HepG2 (cell line): ENCODE data around the gene CADM4.

Experiments
- BRD4 ChIP-seq: sonication (generic); formaldehyde crosslinking; IDR thresholded peaks from 2 replicates; pipeline ENCODE4 v1.4.0; 2020; ENCODE audit warnings: missing genetic modification reagents
- CEBPB ChIP-seq: IDR thresholded peaks from 2 replicates; pipeline ENCODE4 v1.6.1; 2011; ENCODE audit warnings: low read depth, low read length, improper control_type of control experiment, borderline replicate concordance
- CREB3 ChIP-seq: sonication (generic); formaldehyde crosslinking; IDR thresholded peaks from 2 replicates; pipeline ENCODE4 v1.5.0; 2020; ENCODE audit warnings: missing genetic modification reagents
- ETV6 ChIP-seq: sonication (generic); formaldehyde crosslinking; conservative IDR thresholded peaks from 2 replicates; pipeline ENCODE4 v1.4.0; 2020; ENCODE audit warnings: missing genetic modification reagents
- JUN ChIP-seq: sonication (generic); formaldehyde crosslinking; IDR thresholded peaks from 2 replicates; pipeline ENCODE4 v1.4.0; 2020; ENCODE audit warnings: mild to moderate bottlenecking, missing genetic modification reagents
- PHB2 ChIP-seq: fragments of 450-650 bp; IDR thresholded peaks from 2 replicates; pipeline ENCODE4 v1.6.1; 2018; ENCODE audit not compliant: partially characterized antibody
- POLR2A ChIP-seq, 2 experiments: IDR thresholded peaks; 2 replicates each; pipeline ENCODE4 v1.6.1; 2011; ENCODE audit warnings: low read depth in 2 of 2, low read length in 2 of 2, mild to moderate bottlenecking in 1 of 2, moderate library complexity in 1 of 2; ENCODE audit not compliant: insufficient read depth in 1 of 2
- REPIN1 ChIP-seq: sonication (generic); formaldehyde crosslinking; IDR thresholded peaks from 2 replicates; pipeline ENCODE4 v1.8.0; 2022; ENCODE audit warnings: missing genetic modification reagents, low read depth, mild to moderate bottlenecking, borderline replicate concordance
- SP1 ChIP-seq, 2 experiments: fragments of 450-650 bp in 1 of 2; sonication (generic) in 1 of 2; formaldehyde crosslinking in 1 of 2; IDR thresholded peaks; 2 replicates each; pipeline versions ENCODE4 v1.4.0 to v1.6.1; 2016 to 2020; ENCODE audit warnings: missing genetic modification reagents in 1 of 2
- ZBTB7A ChIP-seq: sonication (generic); formaldehyde crosslinking; IDR thresholded peaks from 2 replicates; pipeline ENCODE4 v1.8.0; 2022; ENCODE audit warnings: mild to moderate bottlenecking, missing genetic modification reagents
- ZNF607 ChIP-seq: sonication (generic); formaldehyde crosslinking; IDR thresholded peaks from 2 replicates; pipeline ENCODE4 v1.5.1; 2020; ENCODE audit warnings: missing genetic modification reagents, mild to moderate bottlenecking, borderline replicate concordance
- TF ChIP-seq, protein P1 (sequence below): sonication (generic); formaldehyde crosslinking; IDR thresholded peaks from 2 replicates; pipeline ENCODE4 v1.5.0; 2020; ENCODE audit warnings: mild to moderate bottlenecking, missing genetic modification reagents, moderate library complexity
- TF ChIP-seq, protein P2 (sequence below): sonication (generic); formaldehyde crosslinking; IDR thresholded peaks from 2 replicates; pipeline ENCODE4 v1.4.0; 2020; ENCODE audit warnings: missing genetic modification reagents, borderline replicate concordance

DNA sequence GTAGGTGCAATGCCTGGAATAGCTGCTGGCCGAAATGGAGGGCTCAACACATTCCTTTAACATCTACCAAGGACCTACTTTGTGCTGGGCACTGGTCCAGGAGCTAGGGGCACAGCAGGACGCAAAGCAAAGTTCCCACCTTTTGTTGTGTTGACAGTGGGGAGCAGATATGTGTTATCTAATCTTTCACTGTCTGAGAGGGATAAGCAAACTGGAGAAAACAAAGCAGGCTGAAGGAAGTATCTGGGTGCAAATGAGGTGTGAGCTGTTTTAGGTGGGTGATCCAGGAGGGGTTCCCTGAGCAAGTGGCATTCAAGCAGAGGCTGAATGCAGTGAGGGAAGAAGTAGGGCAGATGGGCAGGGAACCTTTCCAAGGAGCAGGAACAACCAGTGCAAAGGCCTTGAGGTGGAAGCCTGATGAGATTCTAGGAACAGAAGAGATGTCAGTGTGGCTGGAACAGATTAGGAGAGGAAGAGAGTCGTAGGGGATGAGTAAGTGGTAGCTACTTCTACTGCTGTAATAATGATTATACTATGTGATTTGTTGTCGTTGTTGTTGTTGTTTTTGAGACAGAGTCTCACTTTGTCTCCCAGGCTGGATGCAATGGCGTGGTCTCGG, 32.5 kb upstream of the CADM4 start:
- TF ChIP-seq, protein P1, sequence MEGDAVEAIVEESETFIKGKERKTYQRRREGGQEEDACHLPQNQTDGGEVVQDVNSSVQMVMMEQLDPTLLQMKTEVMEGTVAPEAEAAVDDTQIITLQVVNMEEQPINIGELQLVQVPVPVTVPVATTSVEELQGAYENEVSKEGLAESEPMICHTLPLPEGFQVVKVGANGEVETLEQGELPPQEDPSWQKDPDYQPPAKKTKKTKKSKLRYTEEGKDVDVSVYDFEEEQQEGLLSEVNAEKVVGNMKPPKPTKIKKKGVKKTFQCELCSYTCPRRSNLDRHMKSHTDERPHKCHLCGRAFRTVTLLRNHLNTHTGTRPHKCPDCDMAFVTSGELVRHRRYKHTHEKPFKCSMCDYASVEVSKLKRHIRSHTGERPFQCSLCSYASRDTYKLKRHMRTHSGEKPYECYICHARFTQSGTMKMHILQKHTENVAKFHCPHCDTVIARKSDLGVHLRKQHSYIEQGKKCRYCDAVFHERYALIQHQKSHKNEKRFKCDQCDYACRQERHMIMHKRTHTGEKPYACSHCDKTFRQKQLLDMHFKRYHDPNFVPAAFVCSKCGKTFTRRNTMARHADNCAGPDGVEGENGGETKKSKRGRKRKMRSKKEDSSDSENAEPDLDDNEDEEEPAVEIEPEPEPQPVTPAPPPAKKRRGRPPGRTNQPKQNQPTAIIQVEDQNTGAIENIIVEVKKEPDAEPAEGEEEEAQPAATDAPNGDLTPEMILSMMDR (CRISPR knock-in tag) = no peak
- no peak for TF ChIP-seq SP1 (IDR thresholded peaks at IDR 0.05)
- TF ChIP-seq SP1 (CRISPR knock-in tag; IDR thresholded peaks at IDR 0.05) = no peak
- TF ChIP-seq BRD4 (CRISPR knock-in tag) = no peak
- TF ChIP-seq POLR2A (IDR thresholded peaks at IDR 0.05; ENCODE audit: insufficient read depth in 1 of 2, low read depth in 2 of 2, low read length in 2 of 2) = no peak
- no peak for TF ChIP-seq JUN
- no peak for TF ChIP-seq CREB3
- no peak for TF ChIP-seq ZNF607
- TF ChIP-seq PHB2 = no peak
- no peak for TF ChIP-seq CEBPB
- no peak for TF ChIP-seq ETV6 (CRISPR knock-in tag)
- no peak for TF ChIP-seq REPIN1 (CRISPR knock-in tag)
- TF ChIP-seq ZBTB7A (CRISPR knock-in tag) = no peak
- TF ChIP-seq, protein P2, sequence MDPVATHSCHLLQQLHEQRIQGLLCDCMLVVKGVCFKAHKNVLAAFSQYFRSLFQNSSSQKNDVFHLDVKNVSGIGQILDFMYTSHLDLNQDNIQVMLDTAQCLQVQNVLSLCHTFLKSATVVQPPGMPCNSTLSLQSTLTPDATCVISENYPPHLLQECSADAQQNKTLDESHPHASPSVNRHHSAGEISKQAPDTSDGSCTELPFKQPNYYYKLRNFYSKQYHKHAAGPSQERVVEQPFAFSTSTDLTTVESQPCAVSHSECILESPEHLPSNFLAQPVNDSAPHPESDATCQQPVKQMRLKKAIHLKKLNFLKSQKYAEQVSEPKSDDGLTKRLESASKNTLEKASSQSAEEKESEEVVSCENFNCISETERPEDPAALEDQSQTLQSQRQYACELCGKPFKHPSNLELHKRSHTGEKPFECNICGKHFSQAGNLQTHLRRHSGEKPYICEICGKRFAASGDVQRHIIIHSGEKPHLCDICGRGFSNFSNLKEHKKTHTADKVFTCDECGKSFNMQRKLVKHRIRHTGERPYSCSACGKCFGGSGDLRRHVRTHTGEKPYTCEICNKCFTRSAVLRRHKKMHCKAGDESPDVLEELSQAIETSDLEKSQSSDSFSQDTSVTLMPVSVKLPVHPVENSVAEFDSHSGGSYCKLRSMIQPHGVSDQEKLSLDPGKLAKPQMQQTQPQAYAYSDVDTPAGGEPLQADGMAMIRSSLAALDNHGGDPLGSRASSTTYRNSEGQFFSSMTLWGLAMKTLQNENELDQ = no peak
